K562 (cell line): ENCODE results near the gene IL10RB. TPM values are rescaled to one million over a fixed set of nuclear protein-coding genes. Genes with fewer than 3 reads are reported as not detected.

Source experiments
- ATAC-seq: fragments of 200-7000 bp; cut with Tn5 transposase; 3 replicates; pipeline ENCODE4 v1.9.1; 2020; ENCODE audit warnings: moderate library complexity
- BruUV-seq: library from RNA; stranded (reverse); fragments of 400-500 nt; replicated peaks from 2 replicates; lab custom pipeline; 2021; lab: Mats Ljungman, UMichigan
- CTCF ChIA-PET: fragments of 300-600 bp; formaldehyde crosslinking; extraction: SDS; loops from one replicate; lab custom pipeline; 2021; ENCODE audit warnings: low intra/inter-chr PET ratio; lab: Yijun Ruan, JAX
- POLR2A ChIA-PET: fragments of 300-600, 350-650 bp; sonication (Branson Sonifier 250); formaldehyde crosslinking; extraction: SDS; loops from one replicate; lab custom pipeline; 2021; ENCODE audit warnings: antibody characterized with exemption, inconsistent platforms; lab: Yijun Ruan, JAX
- DNase-seq, 4 experiments: peaks; one replicate each; pipeline versions ENCODE4 v3.0.0 to v3.0.0-alpha.2; 2011 to 2018; ENCODE audit warnings: low spot score in 3 of 4, mixed read lengths in 3 of 4; ENCODE audit errors: extremely low read depth in 1 of 4
- FAIRE-seq: peaks from 2 replicates; lab custom pipeline; 2011; peaks lifted over from hg19 to GRCh38; lab: Jason Lieb, UNC
- H2AFZ ChIP-seq: 2 replicates; pipeline ENCODE4 v1.6.0; 2011; ENCODE audit warnings: low read depth, low read length, control low read depth, inconsistent platforms
- H3K27ac ChIP-seq: fragments of 200-600 bp; 3 replicates; pipeline ENCODE4 v1.8.0; 2011; ENCODE audit warnings: low read depth, mild to moderate bottlenecking, control low read depth, inconsistent platforms, low read length, moderate library complexity, mixed read lengths; ENCODE audit errors: extremely low read depth
- H3K27me3 ChIP-seq, 2 experiments: fragments of 300-600 bp in 1 of 2; 2 replicates in 1 of 2; 3 replicates in 1 of 2; pipeline versions ENCODE4 v1.6.0 to v1.8.0; 2011; ENCODE audit warnings: inconsistent platforms in 2 of 2, low read length in 2 of 2, mild to moderate bottlenecking in 1 of 2, mixed read lengths in 1 of 2, moderate library complexity in 1 of 2; ENCODE audit not compliant: control insufficient read depth in 2 of 2, insufficient read depth in 2 of 2
- H3K36me3 ChIP-seq: fragments of 300-600 bp; 3 replicates; pipeline ENCODE4 v1.8.0; 2011; ENCODE audit warnings: mild to moderate bottlenecking, low read length, inconsistent platforms; ENCODE audit not compliant: control insufficient read depth, insufficient read depth
- H3K4me1 ChIP-seq, 2 experiments: fragments of 200-600 bp in 1 of 2; replicated peaks in 1 of 2; 2 replicates in 1 of 2; 3 replicates in 1 of 2; pipeline versions ENCODE4 v1.5.1 to v1.8.0; 2011; ENCODE audit warnings: inconsistent platforms in 2 of 2, low read length in 2 of 2, mild to moderate bottlenecking in 1 of 2, mixed read lengths in 1 of 2, moderate library complexity in 1 of 2; ENCODE audit not compliant: control insufficient read depth in 2 of 2, insufficient read depth in 2 of 2
- H3K4me2 ChIP-seq: 2 replicates; pipeline ENCODE4 v1.6.1; 2011; ENCODE audit warnings: low read length, control low read depth, inconsistent platforms, mixed read lengths; ENCODE audit not compliant: insufficient read depth
- H3K4me3 ChIP-seq: fragments of 200-600 bp; sonication (generic), shearing (Covaris generic); 2 replicates; pipeline ENCODE4 v1.5.1; 2016; ENCODE audit warnings: control low read depth, inconsistent platforms
- H3K79me2 ChIP-seq: fragments of 200-600 bp; 3 replicates; pipeline ENCODE4 v1.8.0; 2011; ENCODE audit warnings: low read length, inconsistent platforms; ENCODE audit not compliant: control insufficient read depth, insufficient read depth
- H3K9ac ChIP-seq, 2 experiments: 2 replicates each; pipeline versions ENCODE4 v1.6.0 to v1.6.1; 2011; ENCODE audit warnings: low read depth in 2 of 2, low read length in 2 of 2, control low read depth in 1 of 2, inconsistent platforms in 1 of 2, mild to moderate bottlenecking in 1 of 2, mixed read lengths in 1 of 2; ENCODE audit not compliant: insufficient read depth in 1 of 2
- H3K9me1 ChIP-seq: one replicate; pipeline ENCODE4 v1.6.0; 2011; ENCODE audit warnings: inconsistent platforms, mild to moderate bottlenecking, low read length, moderate library complexity; ENCODE audit not compliant: control insufficient read depth, insufficient read depth
- H3K9me3 ChIP-seq: replicated peaks from 2 replicates; pipeline ENCODE4 v1.5.1; 2011; ENCODE audit warnings: low read depth, low read length, inconsistent platforms; ENCODE audit not compliant: control insufficient read depth, insufficient read depth
- H4K20me1 ChIP-seq: replicated peaks from 2 replicates; pipeline ENCODE4 v1.6.1; 2011; ENCODE audit warnings: low read length, inconsistent platforms, mixed read lengths; ENCODE audit not compliant: control insufficient read depth, insufficient read depth
- ARID2 ChIP-seq: fragments of 450-650 bp; IDR thresholded peaks from 2 replicates; pipeline ENCODE4 v1.6.1; 2017; ENCODE audit warnings: antibody characterized with exemption, mild to moderate bottlenecking
- CAMTA2 ChIP-seq: fragments of 250-450 bp; sonication (Bioruptor Pico); conservative IDR thresholded peaks from 2 replicates; pipeline ENCODE4 v1.5.1; 2022
- CBFA2T3 ChIP-seq: fragments of 450-650 bp; IDR thresholded peaks from 2 replicates; pipeline ENCODE4 v1.6.1; 2017
- EZH2 ChIP-seq: IDR thresholded peaks from 2 replicates; pipeline ENCODE4 v1.6.1; 2012; ENCODE audit warnings: low read depth, mild to moderate bottlenecking, inconsistent platforms, low read length, borderline replicate concordance
- HIVEP1 ChIP-seq: fragments of 250-450 bp; sonication (Bioruptor Pico); IDR thresholded peaks from 2 replicates; pipeline ENCODE4 v1.4.0; 2020; ENCODE audit warnings: mild to moderate bottlenecking
- HLTF ChIP-seq: fragments of 450-650 bp; IDR thresholded peaks from 2 replicates; pipeline ENCODE4 v1.6.1; 2016
- KDM4B ChIP-seq, 2 experiments: fragments of 450-650 bp in 1 of 2; sonication (generic) in 1 of 2; IDR thresholded peaks; 2 replicates each; pipeline ENCODE4 v1.6.1; 2016 to 2017; ENCODE audit warnings: borderline replicate concordance in 2 of 2, antibody characterized with exemption in 1 of 2, low read depth in 1 of 2, mild to moderate bottlenecking in 1 of 2
- KLF10 ChIP-seq: fragments of 250-450 bp; sonication (Bioruptor Pico); IDR thresholded peaks from 2 replicates; pipeline ENCODE4 v1.6.1; 2021; ENCODE audit warnings: matching md5 sums
- RBBP5 ChIP-seq: fragments of 200-600 bp; sonication (generic); IDR thresholded peaks from 2 replicates; pipeline ENCODE4 v1.6.1; 2012; ENCODE audit warnings: borderline replicate concordance, mild to moderate bottlenecking, low read length, control low read depth, inconsistent platforms; ENCODE audit not compliant: insufficient read depth, poor library complexity, severe bottlenecking
- RBM39 ChIP-seq: fragments of 200-400 bp; formaldehyde crosslinking; optimal IDR thresholded peaks from 2 replicates; pipeline ENCODE3; 2018; ENCODE audit warnings: low read depth, low read length
- SMAD2 ChIP-seq: fragments of 150-350 bp; IDR thresholded peaks from 2 replicates; pipeline ENCODE4 v1.6.1; 2014; ENCODE audit warnings: low read depth, mild to moderate bottlenecking, low read length
- SRSF9 ChIP-seq: fragments of 200-400 bp; formaldehyde crosslinking; IDR thresholded peaks from 2 replicates; pipeline ENCODE4 v1.6.1; 2017; ENCODE audit warnings: low read depth, low read length, borderline replicate concordance
- TCF7L2 ChIP-seq: fragments of 150-350 bp; IDR thresholded peaks from 2 replicates; pipeline ENCODE4 v1.6.1; 2016; ENCODE audit warnings: low read depth, mild to moderate bottlenecking, low read length, moderate library complexity
- ZNF134 ChIP-seq: fragments of 250-450 bp; sonication (Bioruptor Pico); conservative IDR thresholded peaks from 2 replicates; pipeline ENCODE4 v1.4.0; 2020
- ZNF408 ChIP-seq: fragments of 250-450 bp; sonication (Bioruptor Pico); IDR thresholded peaks from 2 replicates; pipeline ENCODE4 v1.4.0; 2020; ENCODE audit warnings: low read depth, mild to moderate bottlenecking, moderate library complexity
- WGBS: fragments of 100-300 bp; shearing (Covaris generic); methylation state at CpG from one replicate; pipeline ENCODE4 v1.1.6; 2016; ENCODE audit warnings: low coverage, mixed read lengths; ENCODE audit not compliant: insufficient coverage; ENCODE audit errors: missing lambda C conversion rate; 5-methylcytosine and 5-hydroxymethylcytosine counted together
- in situ Hi-C: fragments of 300-500 bp; cut with MboI; formaldehyde crosslinking; loops from 4 replicates; pipeline ENCODE4 v1.15.0; 2018; ENCODE audit warnings: inconsistent platforms, mixed read lengths
- intact Hi-C: fragments of 100-400 bp; cut with micrococcal nuclease; formaldehyde crosslinking; loops from 2 replicates; pipeline ENCODE4 v1.14.2; 2022
- polyA plus RNA-seq, 8 experiments: library from polyadenylated mRNA; depleted of rRNA in 4 of 8; stranded (reverse) in 5 of 8; unstranded in 3 of 8; fragments of >200 nt; fragmentation: Nextera tagmentation in 2 of 8; fragmentation: Illumina TruSeq in 1 of 8; extraction: Ambion mirVana in 2 of 8; extraction: Trizol in 1 of 8; gene quantifications; 2 replicates each; pipeline versions ENCODE4 v1.2.1 to v1.2.3, GENCODE V29; 2011 to 2014; ENCODE audit warnings: inconsistent platforms in 1 of 8, missing spikeins in 1 of 8
- total RNA-seq, 7 experiments: library from RNA; depleted of rRNA in 6 of 7; stranded (reverse); fragments of >200 nt in 6 of 7; fragmentation: Illumina TruSeq in 2 of 7; extraction: Trizol in 2 of 7; gene quantifications; 2 replicates each; pipeline versions ENCODE4 v1.2.1 to v1.2.3, GENCODE V29; 2011 to 2021; ENCODE audit warnings: low replicate concordance in 1 of 7

IL10RB gene
- total and polyA plus RNA-seq, 9 of the 15 experiments (the other 6 are each of a cell fraction or from before 2014, with no cell fraction given), result 10.9 to 33.8 (median 23.0) TPM

GRCh38 chr21:33305938-33306337, 39.8 kb downstream of the IL10RB start:
- no peak for DNase-seq
- H3K27ac ChIP-seq, result no peak overlapping the region
- no peak for TF ChIP-seq SRSF9
- no peak for TF ChIP-seq CAMTA2
- TF ChIP-seq ARID2, result no peak
- no peak for TF ChIP-seq SMAD2
- TF ChIP-seq RBM39, result no peak
- no peak for TF ChIP-seq KDM4B (IDR thresholded peaks at IDR 0.05; ENCODE audit: borderline replicate concordance in 2 of 2, low read depth in 1 of 2)
- no peak for TF ChIP-seq ZNF408 (CRISPR knock-in tag)
- TF ChIP-seq ZNF134 (CRISPR knock-in tag), result no peak
- TF ChIP-seq HIVEP1 (CRISPR knock-in tag), result no peak
- TF ChIP-seq TCF7L2, result no peak
- TF ChIP-seq HLTF, result no peak
- TF ChIP-seq RBBP5, result no peak
- TF ChIP-seq EZH2, result no peak
- no peak for TF ChIP-seq KLF10 (CRISPR knock-in tag)
- no peak for TF ChIP-seq CBFA2T3
- TF ChIP-seq, all 486 proteins: peak for 0
- H3K4me3 ChIP-seq, result no peak overlapping the region
- H2AFZ ChIP-seq, result no peak overlapping the region
- peaks cover 14 to 36% of the 10 kb centered on the region in 2 experiments for H3K4me1 ChIP-seq
- WGBS, result 60% methylated on average over 2 of the region's 2 CpGs
- no peaks in the 10 kb centered on the region for H3K79me2 ChIP-seq
- no peaks in the 10 kb centered on the region for H4K20me1 ChIP-seq
- H3K9ac ChIP-seq, result no peak overlapping the region
- no peaks in the 10 kb centered on the region for H3K36me3 ChIP-seq
- intact Hi-C loops (no loop called here), in situ Hi-C loops (no loop called here)
- no TSS peak for BruUV-seq
- no peak overlapping the region for H3K4me2 ChIP-seq
- ChIA-PET POLR2A (interaction anchor here (1.1 kb wide), 1 partner anchor 175 kb away, joined by 3 read pairs; no protein-coding TSS in a partner anchor), CTCF (no interaction called here)
- no peak for FAIRE-seq
- ATAC-seq, result no peak
- H3K9me3 ChIP-seq, result no peaks in the 10 kb centered on the region
- no peaks in the 10 kb centered on the region for H3K27me3 ChIP-seq
- H3K9me1 ChIP-seq, result no peaks in the 10 kb centered on the region
